Vagina (tissue), 2 donors: Measurements from ENCODE around the gene SDK2. TPM values are rescaled to one million over a fixed set of nuclear protein-coding genes. Genes with fewer than 3 reads are reported as not detected.

Experiments
- DNase-seq, 2 donors: peaks; one replicate each; pipeline ENCODE4 v3.0.0-alpha.2; 2017; ENCODE audit errors: extremely low spot score in 2 of 2
- H3K27ac ChIP-seq: fragments of 200-600 bp; sonication (generic); one replicate; pipeline ENCODE4 v1.5.1; 2019
- H3K27me3 ChIP-seq: fragments of 200-600 bp; sonication (generic); one replicate; pipeline ENCODE4 v1.5.1; 2019
- H3K36me3 ChIP-seq, 2 donors: fragments of 200-600 bp; sonication (generic); one replicate each; pipeline ENCODE4 v1.5.1; 2017 to 2019
- H3K4me1 ChIP-seq: fragments of 200-600 bp; sonication (generic); one replicate; pipeline ENCODE4 v1.5.1; 2019
- H3K4me3 ChIP-seq, 2 donors: fragments of 200-600 bp; sonication (generic); 1 replicate in 1 of 2; 2 replicates in 1 of 2; pipeline ENCODE4 v1.5.1; 2016 to 2019
- H3K9me3 ChIP-seq: fragments of 200-600 bp; sonication (generic); one replicate; pipeline ENCODE4 v1.5.1; 2019
- CTCF ChIP-seq, 3 experiments: fragments of 450-650 bp in 2 of 3; fragments of 200-600 bp in 1 of 3; sonication (generic) in 1 of 3; IDR thresholded peaks; one replicate each; pipeline ENCODE4 v1.5.1; 2017 to 2019; ENCODE audit warnings: antibody characterized with exemption in 3 of 3, mild to moderate bottlenecking in 2 of 3, moderate library complexity in 2 of 3
- POLR2A ChIP-seq, 2 donors: fragments of 450-650 bp; IDR thresholded peaks; one replicate each; pipeline ENCODE4 v1.6.1; 2017; ENCODE audit warnings: antibody characterized with exemption in 2 of 2, mild to moderate bottlenecking in 2 of 2, moderate library complexity in 2 of 2
- POLR2AphosphoS5 ChIP-seq, 2 donors: sonication (generic); formaldehyde crosslinking; IDR thresholded peaks; one replicate each; pipeline ENCODE4 v1.9.0; 2017; ENCODE audit warnings: antibody characterized with exemption in 2 of 2, mild to moderate bottlenecking in 2 of 2, low read depth in 1 of 2; ENCODE audit not compliant: insufficient read depth in 1 of 2
- intact Hi-C: fragments of 100-400 bp; cut with DNase I; formaldehyde crosslinking; loops from one replicate; pipeline ENCODE4 v1.15.1; 2023
- total RNA-seq: library from RNA; depleted of rRNA; stranded (reverse); fragments of >200 nt; gene quantifications from one replicate; pipeline ENCODE4 v1.2.3, GENCODE V29; 2016

The SDK2 gene
- total RNA-seq, 1 donor from 2014 or later: 1.7 TPM

GRCh38 chr17:73495641-73496040 is 148.6 kb downstream of the SDK2 start:
- Histone ChIP-seq H3K27ac (no peak overlapping the region), H3K4me3 (no peak overlapping the region), H3K9me3 (no peaks in the 10 kb centered on the region), H3K27me3 (no peaks in the 10 kb centered on the region), H3K4me1 (no peaks in the 10 kb centered on the region), H3K36me3 (no peaks in the 10 kb centered on the region)
- TF ChIP-seq POLR2A (IDR thresholded peaks at IDR 0.05) (no peak), CTCF (IDR thresholded peaks at IDR 0.05) (no peak), POLR2AphosphoS5 (IDR thresholded peaks at IDR 0.05; ENCODE audit: insufficient read depth in 1 of 2, low read depth in 1 of 2) (no peak)
- DNase-seq: no peak
- intact Hi-C loops: no loop called here

DNA sequence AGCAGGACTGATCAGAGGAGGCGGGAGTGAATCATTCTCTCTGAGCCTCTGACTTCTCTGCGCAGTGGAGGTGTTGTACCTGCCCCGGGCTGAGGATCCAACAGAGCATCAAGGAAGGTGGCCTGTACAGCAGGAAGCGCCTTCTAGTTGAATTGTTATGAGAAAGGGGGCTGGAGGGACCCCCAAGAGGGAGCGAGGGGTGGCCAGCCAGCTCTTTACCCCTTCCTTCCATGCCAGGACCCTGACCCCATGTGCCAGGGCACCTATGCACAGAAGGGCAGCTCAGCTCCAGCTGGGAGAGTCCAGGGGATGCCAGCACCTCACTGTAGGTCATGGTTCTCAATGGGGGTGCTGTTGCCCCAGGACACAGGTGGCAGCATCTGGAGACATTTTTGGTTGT is 149.3 kb downstream of the SDK2 start:
- H3K4me3 ChIP-seq: no peak overlapping the region
- no peak for TF ChIP-seq CTCF (IDR thresholded peaks at IDR 0.05)
- TF ChIP-seq POLR2A (IDR thresholded peaks at IDR 0.05): no peak
- TF ChIP-seq POLR2AphosphoS5 (IDR thresholded peaks at IDR 0.05; ENCODE audit: insufficient read depth in 1 of 2, low read depth in 1 of 2): no peak
- no peaks in the 10 kb centered on the region for H3K4me1 ChIP-seq
- H3K27ac ChIP-seq: no peak overlapping the region
- H3K9me3 ChIP-seq: no peaks in the 10 kb centered on the region
- H3K27me3 ChIP-seq: no peaks in the 10 kb centered on the region
- DNase-seq: no peak
- intact Hi-C loops: no loop called here
- no peaks in the 10 kb centered on the region for H3K36me3 ChIP-seq

GRCh38 chr17:73493956-73494926 is 150.0 kb downstream of the SDK2 start:
- H3K4me3 ChIP-seq: no peak overlapping the region
- no peaks in the 10 kb centered on the region for H3K9me3 ChIP-seq
- no peak overlapping the region for H3K27ac ChIP-seq
- TF ChIP-seq CTCF (IDR thresholded peaks at IDR 0.05) (no peak), POLR2AphosphoS5 (IDR thresholded peaks at IDR 0.05; ENCODE audit: insufficient read depth in 1 of 2, low read depth in 1 of 2) (no peak), POLR2A (IDR thresholded peaks at IDR 0.05) (no peak)
- DNase-seq: no peak
- no peaks in the 10 kb centered on the region for H3K27me3 ChIP-seq
- H3K4me1 ChIP-seq: no peaks in the 10 kb centered on the region
- intact Hi-C loops: no loop called here
- no peaks in the 10 kb centered on the region for H3K36me3 ChIP-seq

GRCh38 chr17:73492821-73493814 is 151.1 kb downstream of the SDK2 start:
- Histone ChIP-seq H3K36me3 (no peaks in the 10 kb centered on the region), H3K4me3 (no peak overlapping the region), H3K27ac (no peak overlapping the region), H3K27me3 (no peaks in the 10 kb centered on the region), H3K9me3 (no peaks in the 10 kb centered on the region), H3K4me1 (no peaks in the 10 kb centered on the region)
- TF ChIP-seq POLR2AphosphoS5 (IDR thresholded peaks at IDR 0.05; ENCODE audit: insufficient read depth in 1 of 2, low read depth in 1 of 2) (no peak), POLR2A (IDR thresholded peaks at IDR 0.05) (no peak), CTCF (IDR thresholded peaks at IDR 0.05) (no peak)
- DNase-seq: no peak
- intact Hi-C loops: no loop called here
